Activated naive CD4-positive, alpha-beta T cell treated with anti-CD3 and anti-CD28 coated beads, Interleukin-2, amount 50 U/mL, for 72 hours (primary cell): ENCODE data around the gene HSF2BP. TPM values are rescaled to one million over a fixed set of nuclear protein-coding genes. Genes with fewer than 3 reads are reported as not detected.
"Not testable (repeated sequence)": the region's sequence is repeated elsewhere in the genome, so short reads cannot be mapped to it uniquely, and the experiment has no call there.

ENCODE experiments used
- ATAC-seq, 2 donors: fragments of 150-1000 bp; cut with Tn5 transposase; 2 replicates each; pipeline ENCODE4 v1.10.0; 2021; ENCODE audit warnings: mild to moderate bottlenecking in 2 of 2, moderate library complexity in 2 of 2
- DNase-seq, 2 donors: peaks; one replicate each; pipeline ENCODE4 v3.0.0; 2021 to 2022; ENCODE audit warnings: low spot score in 2 of 2
- H3K27ac Mint-ChIP-seq, 2 donors: one replicate each; pipeline ENCODE4 v1.8.0; 2022; ENCODE audit warnings: mild to moderate bottlenecking in 2 of 2, mixed read lengths in 2 of 2
- H3K36me3 Mint-ChIP-seq, 2 donors: one replicate each; pipeline ENCODE4 v1.8.0; 2022; ENCODE audit warnings: mixed read lengths in 2 of 2
- H3K9me3 Mint-ChIP-seq, 2 donors: one replicate each; pipeline ENCODE4 v1.8.0; 2022; ENCODE audit warnings: mixed read lengths in 2 of 2
- total RNA-seq, 2 donors: library from RNA; stranded (reverse); gene quantifications; one replicate each; pipeline ENCODE4 v1.2.3, GENCODE V29; 2022

Gene HSF2BP
- under 1 TPM; 0.57 to 0.78 TPM for total RNA-seq

- Mint-ChIP-seq H3K27ac (peak within 1 kb of the TSS; percentile 97), H3K36me3 (peaks cover 24 to 32% of the 10 kb centered on the region in 2 donors), H3K9me3 (no peaks in the 10 kb centered on the region)
- DNase-seq (peak; percentile 85 to 88), ATAC-seq (peak; percentile 90 to 94)
Measured at GRCh38 chr21:43659136-43660000, at the start of gene HSF2BP, which contains the start of gene RRP1B. HSF2BP (minus strand) TSS chr21:43659488; CDS start chr21:43658096, 1,392 bp downstream. RRP1B (plus strand) TSS chr21:43659560; CDS start chr21:43659665, 105 bp downstream.

GRCh38 chr21:43708745-43709381 is 49.6 kb upstream of the HSF2BP start:
- Mint-ChIP-seq H3K27ac (no peak overlapping the region), H3K36me3 (no peaks in the 10 kb centered on the region), H3K9me3 (no peaks in the 10 kb centered on the region)
- ATAC-seq (no peak), DNase-seq (no peak)

GRCh38 chr21:43707462-43707861 is 48.2 kb upstream of the HSF2BP start:
- DNase-seq, result no peak
- ATAC-seq, result no peak
- Mint-ChIP-seq H3K27ac (no peak overlapping the region), H3K36me3 (no peaks in the 10 kb centered on the region), H3K9me3 (no peaks in the 10 kb centered on the region)

GRCh38 chr21:43703035-43703880 is 44.0 kb upstream of the HSF2BP start:
- no peak overlapping the region for H3K27ac Mint-ChIP-seq
- DNase-seq, result no peak
- H3K36me3 Mint-ChIP-seq, result no peaks in the 10 kb centered on the region
- H3K9me3 Mint-ChIP-seq, result no peaks in the 10 kb centered on the region
- ATAC-seq, result peak in 1 of 2 donors; percentile 37

GRCh38 chr21:43702785-43703034 is 43.4 kb upstream of the HSF2BP start:
- no peak for DNase-seq
- Mint-ChIP-seq H3K36me3 (peaks cover 0 to 2% of the 10 kb centered on the region in 2 donors), H3K27ac (no peak overlapping the region), H3K9me3 (no peaks in the 10 kb centered on the region)
- ATAC-seq, result no peak

- no peaks in the 10 kb centered on the region for H3K9me3 Mint-ChIP-seq
- no peak overlapping the region for H3K27ac Mint-ChIP-seq
- ATAC-seq (no peak), DNase-seq (no peak)
- H3K36me3 Mint-ChIP-seq, result peaks cover 0 to 4% of the 10 kb centered on the region in 2 donors
Measured at GRCh38 chr21:43701936-43702784, 42.9 kb upstream of the HSF2BP start.

GRCh38 chr21:43699933-43700599 is 40.8 kb upstream of the HSF2BP start:
- no peak overlapping the region for H3K27ac Mint-ChIP-seq
- DNase-seq (no peak), ATAC-seq (no peak)
- H3K9me3 Mint-ChIP-seq, result no peaks in the 10 kb centered on the region
- H3K36me3 Mint-ChIP-seq, result peaks cover 16 to 19% of the 10 kb centered on the region in 2 donors

GRCh38 chr21:43699492-43699777 is 40.1 kb upstream of the HSF2BP start:
- not testable (repeated sequence) for H3K9me3 Mint-ChIP-seq, ATAC-seq, H3K27ac Mint-ChIP-seq, DNase-seq
- peaks cover 17 to 23% of the 10 kb centered on the region in 2 donors for H3K36me3 Mint-ChIP-seq

- peak; percentile 61 to 82 for ATAC-seq
Measured at GRCh38 chr21:43697758-43698643, 38.7 kb upstream of the HSF2BP start.

GRCh38 chr21:43696214-43696613 is 36.9 kb upstream of the HSF2BP start:
- H3K9me3 Mint-ChIP-seq, result no peaks in the 10 kb centered on the region
- DNase-seq (no peak), ATAC-seq (no peak)
- H3K27ac Mint-ChIP-seq, result peak overlapping the region in 1 of 2 donors; percentile 24
- peaks cover 17 to 23% of the 10 kb centered on the region in 2 donors for H3K36me3 Mint-ChIP-seq

More at GRCh38 chr21:43697758-43698643, 38.7 kb upstream of the HSF2BP start:
- H3K36me3 Mint-ChIP-seq, result peaks cover 17 to 23% of the 10 kb centered on the region in 2 donors
- no peaks in the 10 kb centered on the region for H3K9me3 Mint-ChIP-seq
- H3K27ac Mint-ChIP-seq, result peak overlapping the region in 1 of 2 donors; percentile 37
- no peak for DNase-seq

- Mint-ChIP-seq H3K36me3 (peaks cover 23 to 25% of the 10 kb centered on the region in 2 donors), H3K27ac (no peak overlapping the region), H3K9me3 (no peaks in the 10 kb centered on the region)
- ATAC-seq (no peak), DNase-seq (no peak)
Measured at GRCh38 chr21:43694437-43695079, 35.3 kb upstream of the HSF2BP start.

- DNase-seq (no peak), ATAC-seq (no peak)
- H3K36me3 Mint-ChIP-seq, result peaks cover 23 to 25% of the 10 kb centered on the region in 2 donors
- H3K27ac Mint-ChIP-seq, result peak overlapping the region in 1 of 2 donors; percentile 92
- H3K9me3 Mint-ChIP-seq, result no peaks in the 10 kb centered on the region
Measured at GRCh38 chr21:43693981-43694380, 34.7 kb upstream of the HSF2BP start.

GRCh38 chr21:43692949-43693348 is 33.7 kb upstream of the HSF2BP start:
- no peak for DNase-seq
- H3K9me3 Mint-ChIP-seq, result no peaks in the 10 kb centered on the region
- peaks cover 23 to 27% of the 10 kb centered on the region in 2 donors for H3K36me3 Mint-ChIP-seq
- no peak for ATAC-seq
- H3K27ac Mint-ChIP-seq, result no peak overlapping the region

- Mint-ChIP-seq H3K27ac (no peak overlapping the region), H3K36me3 (peaks cover 30 to 31% of the 10 kb centered on the region in 2 donors), H3K9me3 (no peaks in the 10 kb centered on the region)
- DNase-seq (no peak), ATAC-seq (no peak)
Measured at GRCh38 chr21:43691801-43692200, 32.5 kb upstream of the HSF2BP start.
